Measurements from ENCODE around the gene PLA2G5. TPM values are rescaled to one million over a fixed set of nuclear protein-coding genes. Genes with fewer than 3 reads are reported as not detected.
"Not testable (repeated sequence)": the region's sequence is repeated elsewhere in the genome, so short reads cannot be mapped to it uniquely, and the experiment has no call there.

The PLA2G5 gene
- total and polyA plus RNA-seq, 7 experiments from 2014 or later = not detected

DNA sequence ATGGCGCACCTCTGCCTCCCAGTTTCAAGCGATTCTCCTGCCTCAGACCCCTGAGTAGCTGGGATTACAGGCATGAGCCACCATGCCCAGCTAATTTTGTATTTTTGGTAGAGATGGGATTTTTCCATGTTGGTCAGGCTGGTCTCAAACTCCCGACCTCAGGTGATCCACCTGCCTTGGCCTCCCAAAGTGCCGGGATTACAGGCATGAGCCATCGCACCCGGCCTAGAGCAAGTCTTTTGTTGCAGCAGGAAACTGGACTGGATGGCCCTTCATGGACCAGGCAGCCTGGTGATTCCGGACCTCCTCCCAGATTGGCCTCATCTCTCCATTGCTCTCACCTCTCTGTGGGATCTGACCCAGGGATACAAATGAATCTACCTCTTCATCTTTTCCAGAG is 9.2 kb upstream of the PLA2G5 start:
- H3K4me3 ChIP-seq (ENCODE audit: low read length); ATAC-seq; H3K9me3 ChIP-seq (ENCODE audit: control insufficient read depth in 2 of 3, low read length in 3 of 3); H3K9me3 Mint-ChIP-seq; DNase-seq; H3K36me3 Mint-ChIP-seq; H3K27ac ChIP-seq (ENCODE audit: low read depth, low read length); intact Hi-C loops (cut with micrococcal nuclease); H3K4me3 Mint-ChIP-seq; CTCF ChIA-PET; POLR2A ChIA-PET; H3K27me3 ChIP-seq (ENCODE audit: control insufficient read depth in 2 of 2, insufficient read depth in 2 of 2, low read length in 2 of 2); H3K36me3 ChIP-seq (ENCODE audit: control insufficient read depth in 2 of 3, insufficient read depth in 3 of 3, low read length in 3 of 3): not testable (repeated sequence)
- H3K4me1 ChIP-seq (ENCODE audit: control insufficient read depth in 2 of 2, insufficient read depth in 2 of 2, low read length in 2 of 2) = peaks cover 27 to 28% of the 10 kb centered on the region in 2 donors
- Mint-ChIP-seq H3K27me3 (peaks cover 0 to 12% (median 0%) of the 10 kb centered on the region in 5 donors), H3K27ac (peak overlapping the region in 1 of 9 donors; percentile 20), H3K4me1 (peaks cover 22 to 50% (median 38%) of the 10 kb centered on the region in 7 donors)

DNA sequence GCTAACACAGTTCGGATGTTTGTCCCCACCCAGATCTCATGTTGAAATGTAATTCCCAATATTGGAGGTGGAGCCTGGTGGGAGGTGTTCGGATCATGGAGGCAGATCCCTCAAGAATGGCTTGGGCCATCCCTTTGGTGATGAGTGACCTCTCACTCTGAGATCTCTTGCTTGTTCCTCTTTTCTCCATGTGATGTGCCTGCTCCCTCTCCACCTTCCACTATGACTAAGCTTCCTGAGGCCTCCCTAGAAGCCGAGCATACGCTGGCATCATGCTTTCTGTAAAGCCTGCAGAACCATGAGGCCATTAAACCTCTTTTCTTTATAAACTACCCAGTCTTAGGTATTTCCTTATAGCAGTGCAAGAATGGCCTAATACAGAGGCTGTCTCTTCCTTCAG is 8.1 kb upstream of the PLA2G5 start:
- no peak for DNase-seq
- intact Hi-C loops (cut with micrococcal nuclease) = no loop called here

DNA sequence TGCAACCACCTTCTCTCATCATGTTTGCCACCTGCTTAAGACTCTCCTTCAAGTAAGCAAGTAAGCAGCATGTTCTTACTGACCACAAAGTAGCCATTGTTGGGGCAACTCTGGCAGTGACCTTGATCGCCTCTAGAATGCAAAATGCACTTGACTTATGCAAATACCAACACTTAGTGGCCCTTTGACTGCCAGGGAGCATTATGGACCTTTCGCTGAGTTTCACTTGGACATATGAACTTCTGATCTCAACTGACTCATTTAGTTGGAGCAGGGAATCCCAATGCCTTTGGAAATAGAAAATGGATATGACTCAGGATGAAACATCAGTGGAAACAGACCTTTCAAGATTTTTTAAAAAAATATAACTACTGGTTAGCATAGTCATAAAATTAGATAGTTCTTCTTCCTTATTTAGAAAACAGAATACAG is 6.1 kb upstream of the PLA2G5 start:
- no peaks in the 10 kb centered on the region for H3K9me3 Mint-ChIP-seq
- CTCF ChIA-PET = no interaction called here
- peaks cover 0 to 7% (median 0%) of the 10 kb centered on the region in 5 donors for H3K27me3 Mint-ChIP-seq
- POLR2A ChIA-PET = no interaction called here
- H3K4me3 Mint-ChIP-seq = no peak overlapping the region
- no peaks in the 10 kb centered on the region for H3K27me3 ChIP-seq (ENCODE audit: control insufficient read depth in 2 of 2, insufficient read depth in 2 of 2, low read length in 2 of 2)
- no peak overlapping the region for H3K27ac ChIP-seq (ENCODE audit: low read depth, low read length)
- intact Hi-C loops (cut with micrococcal nuclease) = no loop called here
- H3K27ac Mint-ChIP-seq = peak overlapping the region in 1 of 9 donors; percentile 46
- peaks cover 10 to 31% (median 18%) of the 10 kb centered on the region in 7 donors for H3K4me1 Mint-ChIP-seq
- no peaks in the 10 kb centered on the region for H3K9me3 ChIP-seq (ENCODE audit: control insufficient read depth in 2 of 3, low read length in 3 of 3)
- peaks cover 16 to 17% of the 10 kb centered on the region in 2 donors for H3K4me1 ChIP-seq (ENCODE audit: control insufficient read depth in 2 of 2, insufficient read depth in 2 of 2, low read length in 2 of 2)
- ATAC-seq (no peak), DNase-seq (no peak)
- H3K4me3 ChIP-seq (ENCODE audit: low read length) = no peak overlapping the region
- H3K36me3 ChIP-seq (ENCODE audit: control insufficient read depth in 2 of 3, insufficient read depth in 3 of 3, low read length in 3 of 3) = no peaks in the 10 kb centered on the region
- no peaks in the 10 kb centered on the region for H3K36me3 Mint-ChIP-seq

More for the DNA sequence above, 8.1 kb upstream of the PLA2G5 start:
- Mint-ChIP-seq H3K27me3 (peaks cover 0 to 7% (median 0%) of the 10 kb centered on the region in 5 donors), H3K4me3 (no peak overlapping the region), H3K4me1 (peaks cover 19 to 43% (median 30%) of the 10 kb centered on the region in 7 donors), H3K27ac (peak overlapping the region in 1 of 9 donors; percentile 20), H3K36me3 (no peaks in the 10 kb centered on the region), H3K9me3 (no peaks in the 10 kb centered on the region)
- Histone ChIP-seq H3K9me3 (ENCODE audit: control insufficient read depth in 2 of 3, low read length in 3 of 3) (no peaks in the 10 kb centered on the region), H3K4me3 (ENCODE audit: low read length) (no peak overlapping the region), H3K36me3 (ENCODE audit: control insufficient read depth in 2 of 3, insufficient read depth in 3 of 3, low read length in 3 of 3) (no peaks in the 10 kb centered on the region), H3K27me3 (ENCODE audit: control insufficient read depth in 2 of 2, insufficient read depth in 2 of 2, low read length in 2 of 2) (no peaks in the 10 kb centered on the region), H3K27ac (ENCODE audit: low read depth, low read length) (no peak overlapping the region), H3K4me1 (ENCODE audit: control insufficient read depth in 2 of 2, insufficient read depth in 2 of 2, low read length in 2 of 2) (peaks cover 27 to 28% of the 10 kb centered on the region in 2 donors)
- ChIA-PET POLR2A (interaction anchor here (0.9 kb wide), 1 partner anchor 13 kb away, joined by 3 read pairs; no protein-coding TSS in a partner anchor), CTCF (no interaction called here)
- ATAC-seq = peak; percentile 24

DNA sequence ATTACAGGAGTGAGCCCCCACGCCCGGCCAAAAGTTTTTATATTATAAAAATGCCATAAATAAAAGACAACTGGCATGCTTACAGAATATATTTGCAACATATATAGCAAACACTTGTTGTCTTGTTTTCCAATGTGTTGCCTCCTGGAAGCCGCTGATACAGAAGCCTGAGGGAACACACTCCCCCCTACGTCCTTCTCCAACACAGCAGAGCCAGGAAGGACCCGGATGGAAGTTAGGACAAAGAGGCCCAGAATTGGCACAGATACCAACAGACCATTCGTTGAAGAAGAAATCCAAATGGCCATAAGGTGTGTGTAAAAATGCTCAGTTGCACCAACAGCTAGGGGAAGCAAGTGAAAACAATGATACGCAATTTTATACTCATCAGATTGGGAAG is 1.3 kb upstream of the PLA2G5 start:
- Mint-ChIP-seq H3K9me3 (no peaks in the 10 kb centered on the region), H3K36me3 (no peaks in the 10 kb centered on the region), H3K4me1 (no peaks in the 10 kb centered on the region), H3K27me3 (peaks cover 0 to 7% (median 0%) of the 10 kb centered on the region in 5 donors), H3K27ac (no peak overlapping the region), H3K4me3 (no peak overlapping the region)
- H3K36me3 ChIP-seq (ENCODE audit: control insufficient read depth in 2 of 3, insufficient read depth in 3 of 3, low read length in 3 of 3) = no peaks in the 10 kb centered on the region
- no peaks in the 10 kb centered on the region for H3K4me1 ChIP-seq (ENCODE audit: control insufficient read depth in 2 of 2, insufficient read depth in 2 of 2, low read length in 2 of 2)
- no peaks in the 10 kb centered on the region for H3K9me3 ChIP-seq (ENCODE audit: control insufficient read depth in 2 of 3, low read length in 3 of 3)
- H3K27ac ChIP-seq (ENCODE audit: low read depth, low read length) = no peak overlapping the region
- CTCF ChIA-PET = no interaction called here
- intact Hi-C loops (cut with micrococcal nuclease) = no loop called here
- POLR2A ChIA-PET = no interaction called here
- ATAC-seq (no peak), DNase-seq (no peak)
- H3K4me3 ChIP-seq (ENCODE audit: low read length) = no peak overlapping the region
- no peaks in the 10 kb centered on the region for H3K27me3 ChIP-seq (ENCODE audit: control insufficient read depth in 2 of 2, insufficient read depth in 2 of 2, low read length in 2 of 2)

DNA sequence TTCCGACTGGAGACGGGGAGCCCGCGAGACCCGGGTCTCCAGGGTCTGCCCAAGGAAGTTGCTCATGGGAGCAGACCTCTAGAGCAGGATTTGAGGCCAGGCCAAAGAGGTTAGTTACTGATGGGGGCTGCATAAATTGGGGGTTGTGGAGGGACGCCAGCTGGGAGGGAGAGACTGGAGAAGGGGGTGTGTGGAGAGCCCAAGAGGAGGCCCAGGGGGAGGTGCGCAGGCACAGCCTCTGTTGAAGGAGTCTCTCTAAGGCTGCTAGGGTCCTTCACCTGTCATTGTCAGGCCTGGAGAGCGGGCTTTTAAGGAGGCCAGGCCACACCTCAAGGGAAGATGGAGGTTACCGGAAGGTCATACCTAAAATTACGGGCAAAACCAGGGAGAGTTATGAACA is 363 bp downstream of the PLA2G5 start:
- Mint-ChIP-seq H3K9me3 (no peaks in the 10 kb centered on the region), H3K27ac (no peak overlapping the region), H3K36me3 (no peaks in the 10 kb centered on the region), H3K4me3 (no peak overlapping the region), H3K27me3 (peaks cover 0 to 5% (median 0%) of the 10 kb centered on the region in 5 donors), H3K4me1 (no peaks in the 10 kb centered on the region)
- CTCF ChIA-PET = no interaction called here
- Histone ChIP-seq H3K4me3 (ENCODE audit: low read length) (no peak overlapping the region), H3K9me3 (ENCODE audit: control insufficient read depth in 2 of 3, low read length in 3 of 3) (no peaks in the 10 kb centered on the region), H3K4me1 (ENCODE audit: control insufficient read depth in 2 of 2, insufficient read depth in 2 of 2, low read length in 2 of 2) (no peaks in the 10 kb centered on the region), H3K36me3 (ENCODE audit: control insufficient read depth in 2 of 3, insufficient read depth in 3 of 3, low read length in 3 of 3) (no peaks in the 10 kb centered on the region), H3K27me3 (ENCODE audit: control insufficient read depth in 2 of 2, insufficient read depth in 2 of 2, low read length in 2 of 2) (no peaks in the 10 kb centered on the region), H3K27ac (ENCODE audit: low read depth, low read length) (no peak overlapping the region)
- intact Hi-C loops (cut with micrococcal nuclease) = no loop called here
- ATAC-seq (no peak), DNase-seq (no peak)
- POLR2A ChIA-PET = no interaction called here

DNA sequence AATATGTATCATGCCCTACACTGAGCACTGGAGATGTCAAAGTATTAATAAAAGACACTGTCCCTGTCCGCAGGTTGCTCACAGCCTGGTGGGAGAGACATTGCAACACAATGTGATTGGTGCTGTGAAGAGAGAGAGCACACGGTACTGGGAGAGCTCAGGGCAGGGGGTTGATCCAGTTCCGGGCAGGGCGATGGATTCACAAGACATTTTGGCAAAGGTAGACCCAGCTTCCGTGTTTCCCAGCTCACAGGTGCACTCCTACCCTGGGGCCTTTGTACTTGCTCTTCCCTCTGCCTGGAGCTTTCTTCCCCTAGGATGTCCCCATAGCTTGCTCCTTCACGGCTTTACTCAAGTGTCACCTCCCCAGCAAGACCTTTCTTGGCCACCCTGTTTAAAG is 1.4 kb downstream of the PLA2G5 start:
- POLR2A ChIA-PET = no interaction called here

DNA sequence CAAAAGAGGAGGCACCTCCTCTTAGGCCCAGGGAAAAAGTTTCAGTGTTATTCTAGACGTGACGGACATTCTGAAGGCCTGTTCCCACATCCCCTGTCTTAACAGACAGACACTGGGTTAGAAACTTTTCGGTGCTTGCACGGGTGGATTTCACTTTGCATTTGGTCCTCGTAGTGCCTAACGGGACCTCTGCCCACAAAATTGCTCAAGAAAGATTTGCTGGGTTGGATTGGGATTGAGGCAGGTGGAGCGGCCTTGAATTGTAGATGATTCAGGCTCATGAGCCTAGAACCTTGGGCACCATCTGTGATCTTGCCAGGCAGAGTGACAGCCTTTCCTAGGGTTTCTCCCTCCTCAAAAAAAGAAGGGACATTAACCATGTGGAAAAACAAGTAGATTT is 2.8 kb downstream of the PLA2G5 start:
- intact Hi-C loops (cut with micrococcal nuclease) = no loop called here
- ATAC-seq (no peak), DNase-seq (no peak)
- Mint-ChIP-seq H3K4me1 (peaks cover 0 to 1% (median 0%) of the 10 kb centered on the region in 7 donors), H3K4me3 (no peak overlapping the region), H3K27ac (no peak overlapping the region), H3K9me3 (no peaks in the 10 kb centered on the region), H3K27me3 (peaks cover 3 to 12% (median 7%) of the 10 kb centered on the region in 5 donors), H3K36me3 (peaks cover 0 to 2% (median 0%) of the 10 kb centered on the region in 5 donors)
- POLR2A ChIA-PET = no interaction called here
- CTCF ChIA-PET = no interaction called here
- no peak overlapping the region for H3K27ac ChIP-seq (ENCODE audit: low read depth, low read length)
- no peaks in the 10 kb centered on the region for H3K36me3 ChIP-seq (ENCODE audit: control insufficient read depth in 2 of 3, insufficient read depth in 3 of 3, low read length in 3 of 3)
- H3K27me3 ChIP-seq (ENCODE audit: control insufficient read depth in 2 of 2, insufficient read depth in 2 of 2, low read length in 2 of 2) = no peaks in the 10 kb centered on the region
- H3K9me3 ChIP-seq (ENCODE audit: control insufficient read depth in 2 of 3, low read length in 3 of 3) = no peaks in the 10 kb centered on the region
- H3K4me3 ChIP-seq (ENCODE audit: low read length) = no peak overlapping the region
- H3K4me1 ChIP-seq (ENCODE audit: control insufficient read depth in 2 of 2, insufficient read depth in 2 of 2, low read length in 2 of 2) = no peaks in the 10 kb centered on the region

More for the DNA sequence above, 1.4 kb downstream of the PLA2G5 start:
- no peak overlapping the region for H3K27ac Mint-ChIP-seq
- H3K36me3 Mint-ChIP-seq = no peaks in the 10 kb centered on the region
- H3K9me3 Mint-ChIP-seq = no peaks in the 10 kb centered on the region
- ATAC-seq (no peak), DNase-seq (no peak)
- CTCF ChIA-PET = no interaction called here
- Histone ChIP-seq H3K27me3 (ENCODE audit: control insufficient read depth in 2 of 2, insufficient read depth in 2 of 2, low read length in 2 of 2) (no peaks in the 10 kb centered on the region), H3K27ac (ENCODE audit: low read depth, low read length) (no peak overlapping the region), H3K36me3 (ENCODE audit: control insufficient read depth in 2 of 3, insufficient read depth in 3 of 3, low read length in 3 of 3) (no peaks in the 10 kb centered on the region), H3K4me3 (ENCODE audit: low read length) (no peak overlapping the region), H3K4me1 (ENCODE audit: control insufficient read depth in 2 of 2, insufficient read depth in 2 of 2, low read length in 2 of 2) (no peaks in the 10 kb centered on the region), H3K9me3 (ENCODE audit: control insufficient read depth in 2 of 3, low read length in 3 of 3) (no peaks in the 10 kb centered on the region)
- no peaks in the 10 kb centered on the region for H3K4me1 Mint-ChIP-seq
- H3K4me3 Mint-ChIP-seq = no peak overlapping the region
- H3K27me3 Mint-ChIP-seq = peaks cover 0 to 2% (median 0%) of the 10 kb centered on the region in 5 donors
- intact Hi-C loops (cut with micrococcal nuclease) = no loop called here
